Stimulated activated memory B cell treated with anti-CD40 and anti-IgM and Interleukin-4, amounts not matched to agents 10 μg/mL and 1 μg/mL and 100 μg/mL, for 72 hours (primary cell): ENCODE measurements around the gene RDH13.

Experiments used
- ATAC-seq: fragments of 150-1000 bp; cut with Tn5 transposase; 2 replicates; pipeline ENCODE4 v1.10.0; 2021
- H3K27ac Mint-ChIP-seq: one replicate; pipeline ENCODE4 v1.8.0; 2022; ENCODE audit warnings: mild to moderate bottlenecking, mixed read lengths
- H3K27me3 Mint-ChIP-seq: one replicate; pipeline ENCODE4 v1.8.0; 2022; ENCODE audit warnings: mixed read lengths
- H3K36me3 Mint-ChIP-seq: one replicate; pipeline ENCODE4 v1.8.0; 2022; ENCODE audit warnings: mixed read lengths
- H3K4me1 Mint-ChIP-seq: one replicate; pipeline ENCODE4 v1.8.0; 2022; ENCODE audit warnings: mixed read lengths
- H3K4me3 Mint-ChIP-seq: one replicate; pipeline ENCODE4 v1.8.0; 2022; ENCODE audit warnings: mild to moderate bottlenecking, moderate library complexity, mixed read lengths
- H3K9me3 Mint-ChIP-seq: one replicate; pipeline ENCODE4 v1.8.0; 2022; ENCODE audit warnings: mixed read lengths

RDH13 gene

DNA sequence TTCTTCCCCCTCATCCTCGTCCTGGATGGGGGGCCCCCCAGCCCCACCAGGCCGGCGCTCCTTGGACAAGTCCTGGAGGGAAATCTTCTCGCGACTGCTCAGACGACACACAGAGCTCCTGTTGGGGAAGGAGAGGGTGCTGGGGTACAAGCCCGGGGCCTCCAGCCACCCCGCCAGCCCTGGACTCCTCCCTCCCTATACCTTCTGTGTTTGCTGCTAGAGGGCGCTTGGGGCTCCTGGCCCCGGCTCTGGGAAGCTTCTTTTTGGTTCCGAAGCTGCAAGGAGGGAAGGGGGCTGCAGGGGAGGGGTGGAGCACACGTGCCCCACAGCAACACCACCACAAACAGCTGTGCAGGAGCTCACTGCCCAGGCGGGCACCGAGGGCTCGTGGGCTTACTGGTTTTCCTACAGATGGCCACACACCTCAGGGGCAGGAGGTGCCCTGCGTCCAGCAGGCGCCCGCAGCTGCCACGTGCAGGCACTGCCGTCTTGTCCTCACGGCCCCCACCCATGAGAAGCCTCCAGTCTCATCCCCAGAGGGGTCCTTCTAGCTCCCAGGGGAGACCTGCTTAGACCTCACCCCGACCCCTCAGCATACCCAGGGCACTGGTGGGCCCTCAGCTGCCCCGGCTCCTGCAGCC lies 33.2 kb upstream of the RDH13 start:
- Mint-ChIP-seq H3K9me3 (no peaks in the 10 kb centered on the region), H3K27me3 (no peaks in the 10 kb centered on the region), H3K4me1 (peaks cover 17% of the 10 kb centered on the region), H3K4me3 (no peak overlapping the region), H3K36me3 (peaks cover 56% of the 10 kb centered on the region), H3K27ac (no peak overlapping the region)
- ATAC-seq = no peak

DNA sequence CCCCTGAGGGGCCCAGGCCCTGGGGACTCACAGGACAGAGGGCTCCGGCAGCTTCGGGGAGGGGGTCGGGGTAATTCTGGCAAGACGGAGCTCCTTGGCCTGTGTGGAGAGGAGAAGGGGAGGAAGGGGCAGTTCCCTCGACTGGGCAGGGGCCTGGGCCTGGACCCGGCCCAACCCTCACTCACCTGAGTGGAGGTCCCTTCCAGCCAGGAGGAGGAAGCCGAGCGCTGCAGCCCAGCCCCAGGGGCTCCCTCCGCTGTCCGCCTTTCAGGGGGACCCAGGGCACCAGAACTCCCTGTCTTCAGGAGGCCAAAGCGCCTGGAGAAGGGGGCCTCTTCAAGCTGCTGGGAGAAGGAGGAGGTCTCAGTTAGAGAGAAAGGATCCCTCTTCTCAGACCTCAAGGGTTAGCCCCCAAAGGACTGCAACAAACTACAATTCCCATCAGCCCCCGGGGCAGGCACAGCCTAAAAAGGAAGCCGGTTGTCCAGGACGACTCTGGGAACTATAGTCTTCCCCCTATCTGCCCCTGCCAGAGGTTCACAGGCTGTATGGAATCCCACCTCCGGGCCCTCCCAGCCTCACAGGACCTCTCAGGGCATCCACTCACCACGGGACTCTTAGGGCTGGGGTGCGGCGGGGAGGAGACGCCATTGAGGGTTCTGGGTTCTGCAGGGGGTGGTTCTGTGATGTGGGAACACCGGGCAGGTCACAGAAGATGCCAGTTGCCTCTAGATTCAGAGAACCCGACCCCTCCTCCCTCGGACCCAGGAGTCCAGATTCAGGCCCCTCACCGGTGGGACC lies 32.5 kb upstream of the RDH13 start:
- peaks cover 17% of the 10 kb centered on the region for H3K4me1 Mint-ChIP-seq
- peaks cover 61% of the 10 kb centered on the region for H3K36me3 Mint-ChIP-seq
- H3K27ac Mint-ChIP-seq = no peak overlapping the region
- ATAC-seq = no peak
- H3K27me3 Mint-ChIP-seq = no peaks in the 10 kb centered on the region
- H3K9me3 Mint-ChIP-seq = no peaks in the 10 kb centered on the region
- no peak overlapping the region for H3K4me3 Mint-ChIP-seq

DNA sequence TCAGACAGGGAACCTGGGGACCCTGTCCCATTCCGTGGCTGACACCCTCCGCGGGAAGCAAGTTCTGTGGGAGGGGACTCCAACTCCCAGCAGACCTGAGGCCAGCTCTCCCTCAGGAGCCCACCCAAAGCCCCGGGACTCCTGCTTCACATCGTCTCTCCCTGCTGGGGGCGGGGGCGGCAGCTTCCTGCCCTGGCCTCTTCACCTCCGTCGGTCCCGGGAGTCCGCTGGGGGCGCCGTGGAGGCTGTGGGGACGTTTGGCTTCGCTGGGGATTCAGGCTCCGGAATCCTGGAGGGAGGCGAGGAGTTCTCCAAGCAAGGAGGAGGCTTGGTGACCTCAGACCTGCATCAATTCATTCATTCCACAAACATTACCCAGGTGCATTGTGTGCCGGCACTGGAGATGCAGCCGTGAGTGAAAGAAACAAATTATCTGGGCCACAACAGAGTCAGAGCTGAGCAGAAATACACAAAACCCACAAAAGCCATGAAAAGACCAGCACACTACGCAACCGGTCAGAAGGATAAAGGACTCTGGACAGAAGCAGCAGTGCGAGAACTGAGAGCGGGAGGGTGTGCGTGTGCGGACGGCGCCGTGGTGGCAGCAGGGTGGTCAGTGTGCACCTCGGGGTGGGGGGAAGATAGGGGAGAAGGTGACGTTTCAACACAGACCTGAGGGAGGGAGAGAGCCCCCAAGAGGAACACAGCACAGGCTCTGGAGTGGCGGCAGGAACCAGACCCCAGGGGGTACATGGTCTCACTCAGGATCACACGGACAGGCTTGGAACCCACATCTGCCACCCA lies 31.7 kb upstream of the RDH13 start:
- Mint-ChIP-seq H3K36me3 (peaks cover 59% of the 10 kb centered on the region), H3K27ac (no peak overlapping the region), H3K27me3 (peaks cover 4% of the 10 kb centered on the region), H3K4me1 (peaks cover 14% of the 10 kb centered on the region), H3K9me3 (no peaks in the 10 kb centered on the region), H3K4me3 (no peak overlapping the region)
- ATAC-seq = no peak

DNA sequence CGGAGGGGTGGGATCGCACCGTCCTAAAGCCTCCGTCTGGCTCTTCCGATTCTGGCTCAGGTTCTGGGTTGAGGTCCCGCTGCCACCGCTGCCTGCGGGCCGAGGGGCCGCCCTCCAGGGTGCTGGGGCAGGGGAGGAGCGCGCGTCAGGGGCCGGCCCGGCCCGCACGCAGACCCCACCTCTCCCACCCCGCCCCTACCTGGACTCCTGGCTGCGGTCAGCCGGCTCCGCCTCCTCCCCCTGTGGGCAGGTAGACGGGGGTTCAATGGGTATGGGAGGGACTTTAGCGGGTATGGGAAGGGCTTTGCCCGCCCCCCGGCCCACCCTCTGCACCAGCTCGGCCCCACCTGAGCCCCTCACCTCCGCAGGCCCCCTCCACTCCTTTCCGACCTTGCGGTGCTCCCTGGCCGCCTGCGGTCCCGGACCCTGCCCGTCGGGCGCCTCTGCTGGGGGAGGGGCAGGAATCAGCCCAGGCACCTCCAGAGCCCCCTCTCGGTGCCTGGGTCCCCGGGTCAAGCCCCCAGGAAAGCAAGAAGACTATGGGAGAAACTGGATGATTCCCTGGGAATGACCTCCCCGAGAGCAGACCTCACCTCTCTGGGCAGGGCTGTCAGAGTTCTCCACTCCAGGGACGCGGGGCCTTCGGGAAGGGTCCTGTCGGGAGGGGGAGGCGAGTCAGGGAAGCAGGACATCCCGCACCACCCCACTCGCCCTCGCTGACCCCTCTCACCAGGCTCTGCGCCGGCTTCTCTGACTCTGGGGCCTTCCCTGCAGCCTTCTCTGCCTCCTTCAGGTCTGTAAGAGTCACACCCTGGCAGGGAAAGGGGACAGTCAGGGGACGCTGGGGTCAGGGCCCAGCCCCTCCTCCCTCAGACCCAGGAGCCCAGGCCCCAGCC lies 29.7 kb upstream of the RDH13 start:
- no peak overlapping the region for H3K27ac Mint-ChIP-seq
- H3K27me3 Mint-ChIP-seq = peaks cover 24% of the 10 kb centered on the region
- no peak overlapping the region for H3K4me3 Mint-ChIP-seq
- peaks cover 64% of the 10 kb centered on the region for H3K36me3 Mint-ChIP-seq
- ATAC-seq = peak; percentile 46
- peaks cover 25% of the 10 kb centered on the region for H3K4me1 Mint-ChIP-seq
- H3K9me3 Mint-ChIP-seq = no peaks in the 10 kb centered on the region

DNA sequence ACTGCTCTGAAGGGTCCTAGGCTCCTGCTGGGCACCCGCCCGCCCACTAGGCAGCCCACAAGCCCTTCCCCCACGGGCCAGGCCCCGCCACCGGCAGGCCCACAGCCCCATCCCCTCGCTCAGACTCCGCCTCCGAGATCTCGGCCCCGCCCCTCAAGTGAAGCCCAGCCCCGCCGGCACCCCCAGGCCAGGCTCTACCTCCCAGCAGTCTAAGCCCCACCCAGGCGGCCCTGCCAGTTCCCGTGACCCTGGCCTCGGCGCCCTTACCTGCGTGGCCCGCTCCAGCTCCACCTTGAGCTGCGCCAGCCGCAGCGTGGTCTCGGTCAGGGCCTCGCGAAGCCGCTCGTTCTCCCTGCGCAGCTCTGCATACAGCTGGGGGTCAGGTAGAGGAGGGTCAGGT lies 29.0 kb upstream of the RDH13 start:
- Mint-ChIP-seq H3K4me1 (peaks cover 30% of the 10 kb centered on the region), H3K27ac (no peak overlapping the region), H3K4me3 (no peak overlapping the region), H3K9me3 (no peaks in the 10 kb centered on the region), H3K27me3 (peaks cover 31% of the 10 kb centered on the region), H3K36me3 (peaks cover 62% of the 10 kb centered on the region)
- ATAC-seq = peak; percentile 5

DNA sequence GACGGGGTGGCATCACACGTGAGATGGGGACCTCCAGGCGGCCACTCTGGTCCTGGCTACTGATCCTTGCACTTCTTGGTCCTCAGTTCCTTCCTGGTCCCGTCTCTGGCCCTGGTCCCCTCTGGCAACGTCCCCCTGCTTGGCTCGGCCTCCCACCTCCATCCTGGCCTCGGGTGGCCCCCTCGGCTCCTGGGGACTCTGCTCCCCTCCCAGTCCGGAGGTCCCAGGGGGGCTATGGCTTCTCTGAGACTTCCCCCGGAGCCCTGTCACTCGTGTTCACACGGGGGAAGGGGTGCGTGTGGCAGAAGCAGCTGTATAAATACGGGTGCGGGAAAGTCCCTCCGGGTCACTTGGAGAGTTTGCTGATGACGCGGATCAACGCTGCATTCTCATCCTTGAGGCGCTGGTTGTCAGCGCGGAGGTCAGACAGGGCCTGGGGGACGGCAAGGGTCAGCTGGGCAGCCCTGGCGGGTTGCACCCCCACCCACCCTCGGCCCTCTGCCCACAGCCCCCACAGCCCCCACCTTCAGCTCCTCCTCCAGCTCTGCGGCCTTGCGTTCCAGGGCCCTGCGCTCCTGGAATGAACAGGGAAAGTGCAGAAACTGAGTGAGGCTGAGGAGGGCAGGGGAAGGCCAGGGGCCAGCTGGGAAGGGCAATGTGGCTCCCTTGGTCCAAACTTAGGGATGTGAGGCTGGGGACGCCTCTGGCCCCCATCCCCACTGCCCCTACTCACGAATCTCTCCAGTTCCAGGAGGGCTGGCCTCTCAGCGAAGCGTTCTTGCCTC lies 28.4 kb upstream of the RDH13 start:
- Mint-ChIP-seq H3K36me3 (peaks cover 55% of the 10 kb centered on the region), H3K27ac (no peak overlapping the region), H3K27me3 (peaks cover 32% of the 10 kb centered on the region), H3K4me1 (peaks cover 30% of the 10 kb centered on the region), H3K4me3 (no peak overlapping the region), H3K9me3 (no peaks in the 10 kb centered on the region)
- no peak for ATAC-seq

DNA sequence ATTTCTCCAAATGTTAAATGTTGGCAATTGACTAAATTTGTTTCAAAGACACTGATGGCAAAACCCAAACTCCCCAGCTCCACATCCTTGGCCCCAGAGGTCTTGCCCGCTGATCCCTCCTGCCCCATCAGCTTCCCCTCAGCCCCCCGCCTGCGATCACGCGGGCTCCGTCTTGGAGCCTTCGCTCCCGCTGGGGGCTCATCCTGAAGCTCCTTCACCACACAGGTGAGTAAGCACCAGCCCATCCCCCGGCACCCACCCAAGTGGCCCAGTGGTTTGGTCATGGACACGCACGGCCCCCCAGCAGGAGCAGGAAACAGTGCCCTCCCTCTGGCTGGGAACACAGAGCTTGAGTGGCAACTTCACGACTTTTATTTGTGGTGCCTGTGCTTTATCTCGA lies 27.6 kb upstream of the RDH13 start:
- Mint-ChIP-seq H3K9me3 (no peaks in the 10 kb centered on the region), H3K27me3 (peaks cover 38% of the 10 kb centered on the region), H3K4me1 (peaks cover 30% of the 10 kb centered on the region), H3K27ac (no peak overlapping the region), H3K36me3 (peaks cover 48% of the 10 kb centered on the region), H3K4me3 (no peak overlapping the region)
- ATAC-seq = no peak

DNA sequence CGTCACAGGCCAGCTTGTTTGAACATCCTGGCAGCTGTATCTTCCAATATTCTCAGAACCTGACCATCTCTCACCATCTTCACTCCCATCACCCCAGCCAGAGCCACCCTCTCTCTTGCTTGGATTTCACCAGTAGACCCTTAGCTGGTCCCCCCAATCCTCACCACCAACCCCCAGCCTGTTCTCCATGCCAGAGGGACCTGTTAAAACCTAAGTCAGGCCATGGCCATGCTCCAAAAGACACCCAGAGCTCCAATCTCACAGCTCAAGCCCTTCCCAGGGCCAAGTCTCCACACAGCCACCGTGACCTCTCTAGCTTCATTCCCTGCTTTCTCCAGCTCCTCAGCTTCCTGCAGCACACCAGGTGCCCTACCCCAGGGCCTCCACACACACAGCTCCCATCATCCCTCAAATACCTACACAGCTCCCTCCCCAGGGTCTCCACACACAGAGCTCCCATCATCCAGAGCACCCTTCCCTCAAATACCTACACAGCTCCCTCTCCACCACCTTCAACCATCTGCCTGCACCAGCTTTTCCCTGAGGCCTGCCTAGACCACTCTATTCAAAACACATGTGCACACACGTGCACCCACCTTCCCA lies 26.5 kb upstream of the RDH13 start:
- H3K4me1 Mint-ChIP-seq = peaks cover 30% of the 10 kb centered on the region
- peaks cover 44% of the 10 kb centered on the region for H3K27me3 Mint-ChIP-seq
- ATAC-seq = no peak
- no peak overlapping the region for H3K27ac Mint-ChIP-seq
- H3K36me3 Mint-ChIP-seq = peaks cover 39% of the 10 kb centered on the region
- no peak overlapping the region for H3K4me3 Mint-ChIP-seq
- no peaks in the 10 kb centered on the region for H3K9me3 Mint-ChIP-seq

DNA sequence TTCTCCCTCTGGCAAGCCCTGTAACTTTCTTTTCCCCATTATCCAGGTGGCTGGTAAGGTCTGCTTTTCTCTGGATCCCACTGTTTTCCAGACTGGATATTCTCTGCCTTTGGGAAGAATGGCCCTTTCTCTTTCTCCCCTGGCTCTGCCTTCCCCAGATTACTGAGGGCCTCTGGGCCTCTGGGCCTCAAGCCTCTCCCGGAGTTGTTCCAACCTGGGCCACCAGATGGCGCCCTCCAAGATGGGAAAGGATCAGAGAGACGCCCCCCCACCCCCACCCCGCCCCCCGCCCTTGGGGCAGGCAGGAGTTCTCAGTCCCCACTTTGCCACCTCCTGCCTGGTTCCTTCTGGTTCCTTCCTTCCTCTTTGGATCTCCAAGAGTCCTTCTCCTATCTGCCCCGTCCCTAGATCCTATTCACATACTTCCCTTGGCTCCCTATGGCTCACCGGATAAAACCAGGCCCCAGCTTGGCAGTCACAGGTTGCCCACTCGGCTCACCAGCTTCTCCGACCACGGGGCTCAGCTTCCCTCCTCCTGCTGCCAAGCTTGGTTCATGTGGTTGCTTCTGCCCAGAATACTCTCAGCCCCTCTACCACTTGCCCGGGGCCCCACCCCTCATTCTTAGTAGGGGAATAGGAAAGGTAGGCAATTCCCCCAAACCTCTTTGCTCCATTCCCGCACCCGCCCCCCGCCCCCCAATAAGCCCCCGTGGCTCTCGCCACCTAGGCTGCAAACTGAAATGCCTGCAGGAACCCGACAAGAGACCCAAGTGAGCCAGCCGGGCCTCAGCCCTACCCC lies 25.8 kb upstream of the RDH13 start:
- no peaks in the 10 kb centered on the region for H3K9me3 Mint-ChIP-seq
- peaks cover 37% of the 10 kb centered on the region for H3K36me3 Mint-ChIP-seq
- no peak for ATAC-seq
- H3K4me3 Mint-ChIP-seq = peak overlapping the region; percentile 56
- peaks cover 30% of the 10 kb centered on the region for H3K4me1 Mint-ChIP-seq
- peak overlapping the region; percentile 56 for H3K27ac Mint-ChIP-seq
- H3K27me3 Mint-ChIP-seq = peaks cover 51% of the 10 kb centered on the region

DNA sequence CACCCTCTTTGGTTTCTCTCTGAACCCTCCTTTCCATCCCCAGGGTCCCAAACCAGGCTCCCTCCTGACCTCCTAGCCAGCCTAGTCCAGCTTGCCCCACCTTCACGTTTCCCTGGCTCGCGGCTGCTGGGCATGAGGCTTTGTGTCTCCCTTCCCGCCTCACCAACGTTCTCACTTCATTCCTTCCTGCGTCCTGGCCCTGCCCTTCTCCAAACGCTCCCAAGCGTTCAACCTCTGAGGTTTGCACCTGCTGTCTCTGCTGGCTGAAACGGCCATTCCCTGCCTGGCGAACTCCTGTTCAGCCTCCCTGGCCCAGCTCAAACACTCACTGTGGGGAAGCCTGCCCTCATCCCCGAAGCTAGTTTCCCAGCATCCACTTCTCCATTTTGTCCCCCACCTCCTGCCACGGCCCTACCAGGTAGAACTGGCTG lies 25.1 kb upstream of the RDH13 start:
- ATAC-seq = no peak
- H3K9me3 Mint-ChIP-seq = no peaks in the 10 kb centered on the region
- peak overlapping the region; percentile 56 for H3K27ac Mint-ChIP-seq
- peaks cover 58% of the 10 kb centered on the region for H3K27me3 Mint-ChIP-seq
- peak overlapping the region; percentile 56 for H3K4me3 Mint-ChIP-seq
- H3K4me1 Mint-ChIP-seq = peaks cover 31% of the 10 kb centered on the region
- peaks cover 37% of the 10 kb centered on the region for H3K36me3 Mint-ChIP-seq

DNA sequence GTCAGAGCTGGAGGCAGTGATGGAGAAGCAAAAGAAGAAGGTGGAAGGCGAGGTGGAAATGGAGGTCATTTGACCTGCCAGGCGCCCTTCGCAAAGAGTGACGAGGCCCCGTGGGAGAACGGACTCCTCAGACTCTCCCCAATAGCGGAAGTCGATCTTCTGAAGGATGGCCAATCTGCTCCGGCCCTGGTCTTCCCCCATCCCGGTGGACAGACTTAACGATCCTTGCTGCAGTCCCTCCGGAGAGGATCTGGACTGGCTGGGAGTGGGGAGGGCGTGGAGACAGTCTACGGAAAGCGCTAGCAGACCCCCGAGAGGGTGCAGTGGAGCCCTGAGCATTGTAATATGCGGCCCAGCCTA lies 24.6 kb upstream of the RDH13 start:
- Mint-ChIP-seq H3K27ac (no peak overlapping the region), H3K9me3 (peaks cover 2% of the 10 kb centered on the region), H3K27me3 (peaks cover 63% of the 10 kb centered on the region), H3K36me3 (peaks cover 37% of the 10 kb centered on the region), H3K4me3 (peak overlapping the region; percentile 73), H3K4me1 (peaks cover 36% of the 10 kb centered on the region)
- no peak for ATAC-seq

DNA sequence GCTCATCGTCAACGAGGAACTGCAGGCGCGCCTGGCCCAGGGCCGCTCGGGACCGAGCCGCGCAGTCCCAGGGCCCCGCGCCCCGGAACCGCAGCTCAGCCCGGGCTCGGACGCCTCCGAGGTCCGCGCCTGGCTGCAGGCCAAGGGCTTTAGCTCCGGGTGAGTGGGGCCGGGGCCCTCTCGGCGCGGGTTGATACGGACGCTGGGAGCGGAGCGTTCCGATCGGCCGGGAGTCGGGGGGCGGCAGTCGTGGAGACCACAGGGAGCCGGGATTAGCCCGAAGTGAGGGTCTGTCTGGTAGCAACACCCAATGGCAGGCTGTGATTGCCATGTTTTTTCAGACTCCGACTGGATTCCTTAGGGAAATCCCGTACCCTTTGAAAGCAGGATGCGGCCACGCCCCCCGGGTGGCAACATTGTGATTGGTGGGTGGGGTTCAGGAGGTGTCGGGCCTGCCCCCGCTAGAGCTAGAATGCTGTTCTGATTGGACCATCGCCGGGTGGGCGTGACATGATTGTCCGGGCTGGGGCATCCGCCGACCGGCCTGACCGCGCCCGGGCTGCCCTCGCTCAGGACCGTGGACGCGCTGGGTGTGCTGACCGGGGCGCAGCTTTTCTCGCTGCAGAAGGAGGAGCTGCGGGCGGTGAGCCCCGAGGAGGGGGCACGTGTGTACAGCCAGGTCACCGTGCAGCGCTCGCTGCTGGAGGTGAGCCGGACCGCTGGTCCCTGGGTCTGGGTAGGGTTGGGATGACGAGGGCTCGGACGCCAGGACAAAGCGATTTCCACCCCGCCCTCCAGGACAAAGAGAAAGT lies 24.0 kb upstream of the RDH13 start:
- Mint-ChIP-seq H3K27me3 (peaks cover 69% of the 10 kb centered on the region), H3K4me3 (peak overlapping the region; percentile 73), H3K27ac (no peak overlapping the region), H3K4me1 (peaks cover 41% of the 10 kb centered on the region), H3K9me3 (peaks cover 4% of the 10 kb centered on the region), H3K36me3 (peaks cover 37% of the 10 kb centered on the region)
- ATAC-seq = peak; percentile 62
